HepG2 (cell line): ENCODE measurements around the gene SYS1. TPM values are rescaled to one million over a fixed set of nuclear protein-coding genes. Genes with fewer than 3 reads are reported as not detected.

Experiments
- AHDC1 ChIP-seq: sonication (generic); formaldehyde crosslinking; IDR thresholded peaks from 2 replicates; pipeline ENCODE4 v1.5.1; 2020; ENCODE audit warnings: mild to moderate bottlenecking, missing genetic modification reagents, borderline replicate concordance
- ARID5B ChIP-seq: IDR thresholded peaks from 2 replicates; pipeline ENCODE4 v1.4.0; 2020; ENCODE audit warnings: mild to moderate bottlenecking, missing genetic modification reagents
- E2F2 ChIP-seq: sonication (generic); formaldehyde crosslinking; IDR thresholded peaks from 2 replicates; pipeline ENCODE4 v1.4.0; 2020; ENCODE audit warnings: missing genetic modification reagents, borderline replicate concordance
- ERF ChIP-seq: IDR thresholded peaks from 2 replicates; pipeline ENCODE4 v1.6.1; 2018; ENCODE audit warnings: missing biosample characterization, missing genetic modification reagents
- KLF16 ChIP-seq, 2 experiments: sonication (generic) in 1 of 2; formaldehyde crosslinking in 1 of 2; IDR thresholded peaks; 2 replicates each; pipeline versions ENCODE4 v1.6.1 to v1.8.0; 2016 to 2023; ENCODE audit warnings: missing genetic modification reagents in 2 of 2, missing compliant biosample characterization in 1 of 2
- MXD1 ChIP-seq: sonication (generic); formaldehyde crosslinking; IDR thresholded peaks from 2 replicates; pipeline ENCODE4 v1.4.0; 2020; ENCODE audit warnings: mild to moderate bottlenecking, missing genetic modification reagents
- NFATC3 ChIP-seq: sonication (generic); formaldehyde crosslinking; IDR thresholded peaks from 2 replicates; pipeline ENCODE4 v1.5.1; 2020; ENCODE audit warnings: mild to moderate bottlenecking, missing genetic modification reagents
- POGZ ChIP-seq: sonication (generic); formaldehyde crosslinking; IDR thresholded peaks from 2 replicates; pipeline ENCODE4 v1.4.0; 2020; ENCODE audit warnings: mild to moderate bottlenecking, missing genetic modification reagents
- SIN3A ChIP-seq: IDR thresholded peaks from 2 replicates; pipeline ENCODE4 v1.6.1; 2011; ENCODE audit warnings: low read depth, mild to moderate bottlenecking, control low read depth, low read length, borderline replicate concordance
- SP4 ChIP-seq: sonication (generic); formaldehyde crosslinking; IDR thresholded peaks from 2 replicates; pipeline ENCODE4 v1.8.1; 2023; ENCODE audit warnings: mild to moderate bottlenecking, missing genetic modification reagents
- TEAD3 ChIP-seq: optimal IDR thresholded peaks from 2 replicates; pipeline ENCODE3; 2016; ENCODE audit warnings: borderline replicate concordance
- XBP1 ChIP-seq: sonication (generic); formaldehyde crosslinking; IDR thresholded peaks from 2 replicates; pipeline ENCODE4 v1.5.0; 2020; ENCODE audit warnings: missing genetic modification reagents
- ZBTB34 ChIP-seq: sonication (generic); formaldehyde crosslinking; IDR thresholded peaks from 2 replicates; pipeline ENCODE4 v1.8.0; 2022; ENCODE audit warnings: mild to moderate bottlenecking, missing genetic modification reagents
- ZNF124 ChIP-seq: sonication (generic); formaldehyde crosslinking; IDR thresholded peaks from 2 replicates; pipeline ENCODE4 v1.4.0; 2020; ENCODE audit warnings: missing genetic modification reagents
- ZNF224 ChIP-seq: sonication (generic); formaldehyde crosslinking; IDR thresholded peaks from 2 replicates; pipeline ENCODE4 v1.5.0; 2020; ENCODE audit warnings: mild to moderate bottlenecking, missing genetic modification reagents
- ZNF256 ChIP-seq: sonication (generic); formaldehyde crosslinking; conservative IDR thresholded peaks from 2 replicates; pipeline ENCODE4 v1.4.0; 2020; ENCODE audit warnings: missing genetic modification reagents
- ZNF678 ChIP-seq: sonication (generic); formaldehyde crosslinking; IDR thresholded peaks from 2 replicates; pipeline ENCODE4 v1.4.0; 2020; ENCODE audit warnings: mild to moderate bottlenecking, missing genetic modification reagents
- polyA plus RNA-seq, 8 experiments: library from polyadenylated mRNA; depleted of rRNA in 3 of 8; stranded (reverse) in 7 of 8; unstranded in 1 of 8; fragments of >200 nt; fragmentation: Illumina TruSeq in 4 of 8; extraction: Trizol in 4 of 8; gene quantifications; 2 replicates each; pipeline versions ENCODE4 v1.2.1 to v1.2.3, GENCODE V29; 2011 to 2016; ENCODE audit warnings: low read depth in 4 of 8, missing spikeins in 1 of 8, mixed read lengths in 1 of 8; ENCODE audit not compliant: insufficient read depth in 1 of 8
- total RNA-seq, 5 experiments: library from RNA; depleted of rRNA; stranded (reverse); fragments of >200 nt; fragmentation: Illumina TruSeq; extraction: Trizol; gene quantifications; 2 replicates each; pipeline ENCODE4 v1.2.3, GENCODE V29; 2016; ENCODE audit warnings: low read depth in 1 of 5

The SYS1 gene
- total and polyA plus RNA-seq, 2 of the 13 experiments (the other 11 are each of a cell fraction or from before 2014, with no cell fraction given): 38.3 to 65.6 TPM

GRCh38 chr20:45361793-45362192, 1.2 kb upstream of the SYS1 start (continued):
- TF ChIP-seq AHDC1 (CRISPR knock-in tag): peak; percentile 52; the same call in 1 of the 2 replicates
- no peak for TF ChIP-seq NFATC3 (CRISPR knock-in tag)
- no peak for TF ChIP-seq POGZ (CRISPR knock-in tag)
- 0 out of 2 replicates have a peak, but pooled peaks have one; percentile 31 for TF ChIP-seq ARID5B
- TF ChIP-seq KLF16 (CRISPR knock-in tag; IDR thresholded peaks at IDR 0.05): no peak
- peak; percentile 31 for TF ChIP-seq TEAD3 (CRISPR knock-in tag)
- TF ChIP-seq XBP1 (CRISPR knock-in tag): no peak
- 0 out of 2 replicates have a peak, but pooled peaks have one; percentile 16 for TF ChIP-seq ERF (CRISPR knock-in tag)
- TF ChIP-seq ZNF256 (CRISPR knock-in tag): no peak
- TF ChIP-seq ZBTB34 (CRISPR knock-in tag): no peak
- no peak for TF ChIP-seq ZNF124 (CRISPR knock-in tag)
- no peak for TF ChIP-seq SIN3A
- TF ChIP-seq ZNF224: no peak
- no peak for TF ChIP-seq E2F2 (CRISPR knock-in tag)
- TF ChIP-seq MXD1 (CRISPR knock-in tag): no peak
- TF ChIP-seq SP4 (CRISPR knock-in tag): no peak
- no peak for TF ChIP-seq ZNF678 (CRISPR knock-in tag)
